Keratinocyte (primary cell): Measurements from ENCODE around the gene APOBR. TPM values are rescaled to one million over a fixed set of nuclear protein-coding genes. Genes with fewer than 3 reads are reported as not detected.
"Not testable (repeated sequence)": the region's sequence is repeated elsewhere in the genome, so short reads cannot be mapped to it uniquely, and the experiment has no call there.

Experiments
- DNase-seq: peaks from one replicate; pipeline ENCODE4 v3.0.0-alpha.2; 2011; ENCODE audit warnings: low read depth, missing footprints, low spot score
- FAIRE-seq: peaks from 2 replicates; lab custom pipeline; 2011; peaks lifted over from hg19 to GRCh38; lab: Jason Lieb, UNC
- H2AFZ ChIP-seq: 2 replicates; pipeline ENCODE4 v1.6.0; 2012; ENCODE audit warnings: low read length, control low read depth, inconsistent platforms; ENCODE audit not compliant: control insufficient read depth
- H3K27ac ChIP-seq: 2 replicates; pipeline ENCODE4 v1.5.1; 2011; ENCODE audit warnings: low read length; ENCODE audit not compliant: control insufficient read depth, insufficient read depth
- H3K27me3 ChIP-seq: 3 replicates; pipeline ENCODE4 v1.6.0; 2011; ENCODE audit warnings: low read length; ENCODE audit not compliant: control insufficient read depth, insufficient read depth; ENCODE audit errors: extremely low read depth
- H3K36me3 ChIP-seq, 2 experiments: 2 replicates in 1 of 2; 3 replicates in 1 of 2; pipeline ENCODE4 v1.5.1; 2011; ENCODE audit warnings: low read length in 2 of 2, mild to moderate bottlenecking in 1 of 2; ENCODE audit not compliant: control insufficient read depth in 2 of 2, insufficient read depth in 2 of 2; ENCODE audit errors: extremely low read depth in 1 of 2
- H3K4me1 ChIP-seq: 3 replicates; pipeline ENCODE4 v1.5.1; 2011; ENCODE audit warnings: low read length; ENCODE audit not compliant: control insufficient read depth, insufficient read depth; ENCODE audit errors: extremely low read depth
- H3K4me2 ChIP-seq: 3 replicates; pipeline ENCODE4 v1.6.0; 2011; ENCODE audit warnings: low read depth, low read length; ENCODE audit not compliant: control insufficient read depth, insufficient read depth; ENCODE audit errors: extremely low read depth
- H3K4me3 ChIP-seq, 3 experiments: fragments of 200-600 bp in 1 of 3; sonication (generic) in 1 of 3; 2 replicates in 2 of 3; 3 replicates in 1 of 3; pipeline ENCODE4 v1.5.1; 2011 to 2016; ENCODE audit warnings: low read length in 3 of 3, mild to moderate bottlenecking in 3 of 3, control low read depth in 2 of 3, inconsistent platforms in 1 of 3, low read depth in 1 of 3, mixed read lengths in 1 of 3, mixed run types in 1 of 3, moderate library complexity in 1 of 3; ENCODE audit not compliant: control insufficient read depth in 2 of 3, insufficient read depth in 2 of 3; ENCODE audit errors: extremely low read depth in 1 of 3
- H3K79me2 ChIP-seq: 2 replicates; pipeline ENCODE4 v1.6.0; 2012; ENCODE audit warnings: low read length; ENCODE audit not compliant: control insufficient read depth, insufficient read depth
- H3K9ac ChIP-seq: 3 replicates; pipeline ENCODE4 v1.6.0; 2011; ENCODE audit warnings: low read length; ENCODE audit not compliant: control insufficient read depth, insufficient read depth; ENCODE audit errors: extremely low read depth
- H3K9me1 ChIP-seq: 3 replicates; pipeline ENCODE4 v1.6.0; 2011; ENCODE audit warnings: low read length; ENCODE audit not compliant: control insufficient read depth, insufficient read depth; ENCODE audit errors: extremely low read depth
- H3K9me3 ChIP-seq: 2 replicates; pipeline ENCODE4 v1.5.1; 2012; ENCODE audit warnings: low read depth, low read length; ENCODE audit not compliant: control insufficient read depth
- H4K20me1 ChIP-seq: 3 replicates; pipeline ENCODE4 v1.6.0; 2011; ENCODE audit warnings: low read length; ENCODE audit not compliant: control insufficient read depth, insufficient read depth; ENCODE audit errors: extremely low read depth
- CTCF ChIP-seq, 3 experiments: IDR thresholded peaks in 1 of 3; conservative IDR thresholded peaks in 1 of 3; optimal IDR thresholded peaks in 1 of 3; 2 replicates in 2 of 3; 3 replicates in 1 of 3; pipeline versions ENCODE3 to v1.5.1; 2011; ENCODE audit warnings: low read length in 3 of 3, mild to moderate bottlenecking in 3 of 3, moderate library complexity in 2 of 3, control low read depth in 1 of 3, inconsistent platforms in 1 of 3; ENCODE audit not compliant: insufficient read depth in 2 of 3; ENCODE audit errors: extremely low read depth in 1 of 3
- EZH2 ChIP-seq: IDR thresholded peaks from one replicate; pipeline ENCODE4 v1.6.1; 2012; ENCODE audit warnings: inconsistent platforms, mild to moderate bottlenecking, low read length, moderate library complexity
- dilution Hi-C: fragments of 300-500 bp; cut with MboI; formaldehyde crosslinking; loops from one replicate; pipeline ENCODE4 v1.7.0; 2020; ENCODE audit warnings: low sequenced_read_pairs; ENCODE audit not compliant: extremely low pct_ligation_motif_present
- polyA plus RNA-seq, 5 experiments: library from polyadenylated mRNA; depleted of rRNA in 3 of 5; stranded (reverse) in 3 of 5; stranded (forward) in 1 of 5; unstranded in 1 of 5; fragments of >200 nt; gene quantifications; 1 replicate in 1 of 5; 2 replicates in 3 of 5; 3 replicates in 1 of 5; pipeline versions ENCODE4 v1.2.1 to v1.2.3, GENCODE V29; 2011 to 2012; ENCODE audit warnings: missing spikeins in 2 of 5, low read depth in 1 of 5, low replicate concordance in 1 of 5

The APOBR gene
- polyA plus RNA-seq, 1 donor (not counting 4 experiments of a cell fraction or from before 2014, with no cell fraction given) = 0.04 TPM

GRCh38 chr16:28498666-28499381 is 4.4 kb downstream of the APOBR start:
- no peak for FAIRE-seq
- H3K9me1 ChIP-seq = no peaks in the 10 kb centered on the region
- H3K79me2 ChIP-seq = no peaks in the 10 kb centered on the region
- no peak overlapping the region for H2AFZ ChIP-seq
- peaks cover 12% of the 10 kb centered on the region for H3K27me3 ChIP-seq
- dilution Hi-C loops = no loop called here
- DNase-seq = no peak
- no peaks in the 10 kb centered on the region for H3K9me3 ChIP-seq
- H3K9ac ChIP-seq = no peak overlapping the region
- no peak overlapping the region for H3K27ac ChIP-seq
- H3K36me3 ChIP-seq = no peaks in the 10 kb centered on the region
- TF ChIP-seq CTCF (optimal IDR thresholded peaks at IDR 0.05 in 1 of 3, IDR thresholded peaks at IDR 0.05 in 1 of 3, conservative IDR thresholded peaks at IDR 0.05 in 1 of 3; ENCODE audit: extremely low read depth in 1 of 3, insufficient read depth in 2 of 3, low read length in 3 of 3) = no peak
- no peaks in the 10 kb centered on the region for H3K4me1 ChIP-seq
- H3K4me3 ChIP-seq = no peak overlapping the region
- no peak overlapping the region for H3K4me2 ChIP-seq
- no peaks in the 10 kb centered on the region for H4K20me1 ChIP-seq

DNA sequence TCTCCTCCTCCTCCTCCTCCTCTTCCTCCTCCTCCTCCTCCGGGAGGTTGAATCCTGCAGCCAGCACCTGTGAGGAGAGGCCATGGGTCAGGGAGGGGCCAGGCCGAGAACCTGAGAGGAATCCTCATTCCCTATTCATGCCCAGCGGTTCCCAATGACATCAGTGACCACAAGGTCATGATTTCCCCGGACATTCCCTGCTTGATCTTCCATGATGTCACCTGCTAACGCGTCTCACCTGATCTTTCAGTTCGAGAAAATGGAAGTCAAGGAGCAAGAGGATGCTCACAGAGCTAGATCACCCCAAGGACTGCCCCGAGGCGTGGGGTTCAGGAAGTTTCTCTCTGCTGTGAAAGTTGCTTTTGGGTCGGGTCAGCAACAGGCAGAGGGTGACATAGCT is 5.4 kb downstream of the APOBR start:
- no peak overlapping the region for H3K27ac ChIP-seq
- H2AFZ ChIP-seq = no peak overlapping the region
- TF ChIP-seq EZH2 (no peak), CTCF (optimal IDR thresholded peaks at IDR 0.05 in 1 of 3, IDR thresholded peaks at IDR 0.05 in 1 of 3, conservative IDR thresholded peaks at IDR 0.05 in 1 of 3; ENCODE audit: extremely low read depth in 1 of 3, insufficient read depth in 2 of 3, low read length in 3 of 3) (no peak)
- no peak for DNase-seq
- no peaks in the 10 kb centered on the region for H4K20me1 ChIP-seq
- H3K9ac ChIP-seq = no peak overlapping the region
- H3K4me3 ChIP-seq = no peak overlapping the region
- H3K4me1 ChIP-seq = no peaks in the 10 kb centered on the region
- H3K4me2 ChIP-seq = no peak overlapping the region
- dilution Hi-C loops = no loop called here
- no peaks in the 10 kb centered on the region for H3K79me2 ChIP-seq
- H3K27me3 ChIP-seq = peaks cover 14% of the 10 kb centered on the region
- no peaks in the 10 kb centered on the region for H3K9me3 ChIP-seq
- H3K9me1 ChIP-seq = no peaks in the 10 kb centered on the region
- no peak for FAIRE-seq
- H3K36me3 ChIP-seq = no peaks in the 10 kb centered on the region

DNA sequence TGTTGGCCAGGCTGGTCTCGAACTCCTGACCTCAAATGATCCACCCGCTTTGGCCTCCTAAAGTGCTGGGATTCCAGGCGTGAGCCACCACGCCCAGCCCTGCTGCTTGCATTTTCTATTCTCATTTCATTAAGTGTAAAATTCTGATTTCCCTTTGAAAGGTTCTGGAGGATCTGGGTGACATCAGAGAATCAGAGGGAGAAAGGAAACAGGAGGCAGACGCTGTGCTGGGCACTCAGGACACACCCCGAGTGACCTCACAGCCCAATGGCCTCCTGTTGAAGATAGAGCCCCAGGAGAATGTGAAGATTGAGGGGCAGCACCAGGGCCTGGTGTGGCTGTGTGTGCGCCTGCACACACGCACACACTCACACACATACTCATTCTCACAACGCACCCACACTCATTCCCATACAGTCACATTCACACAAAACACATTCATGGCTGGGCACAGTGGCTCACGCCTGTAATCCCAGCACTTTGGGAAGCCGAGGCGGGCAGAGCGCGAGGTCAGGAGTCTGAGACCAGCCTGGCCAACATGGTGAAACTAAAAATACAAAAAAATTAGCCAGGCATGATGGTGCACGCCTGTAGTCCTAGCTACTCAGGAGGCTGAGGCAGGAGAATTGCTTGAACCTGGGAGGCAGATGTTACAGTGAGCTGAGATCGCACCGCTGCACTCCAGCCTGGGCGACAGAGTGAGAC is 6.2 kb downstream of the APOBR start:
- H3K4me3 ChIP-seq, FAIRE-seq, H2AFZ ChIP-seq, H3K4me2 ChIP-seq, H3K36me3 ChIP-seq, H3K4me1 ChIP-seq, H3K79me2 ChIP-seq, H3K9ac ChIP-seq, H3K9me1 ChIP-seq, DNase-seq, H3K27ac ChIP-seq, dilution Hi-C loops, H3K9me3 ChIP-seq, H4K20me1 ChIP-seq: not testable (repeated sequence)
- peaks cover 18% of the 10 kb centered on the region for H3K27me3 ChIP-seq
